NT2/D1 (cell line): Measurements from ENCODE around the gene MAP2K5.

Experiments
- YY1 ChIP-seq: IDR thresholded peaks from 2 replicates; pipeline ENCODE4 v1.6.1; 2011; ENCODE audit not compliant: insufficient read length, insufficient read depth
- ZNF274 ChIP-seq: IDR thresholded peaks from 2 replicates; pipeline ENCODE4 v1.6.1; 2011; ENCODE audit warnings: mild to moderate bottlenecking, low read depth, low read length

DNA sequence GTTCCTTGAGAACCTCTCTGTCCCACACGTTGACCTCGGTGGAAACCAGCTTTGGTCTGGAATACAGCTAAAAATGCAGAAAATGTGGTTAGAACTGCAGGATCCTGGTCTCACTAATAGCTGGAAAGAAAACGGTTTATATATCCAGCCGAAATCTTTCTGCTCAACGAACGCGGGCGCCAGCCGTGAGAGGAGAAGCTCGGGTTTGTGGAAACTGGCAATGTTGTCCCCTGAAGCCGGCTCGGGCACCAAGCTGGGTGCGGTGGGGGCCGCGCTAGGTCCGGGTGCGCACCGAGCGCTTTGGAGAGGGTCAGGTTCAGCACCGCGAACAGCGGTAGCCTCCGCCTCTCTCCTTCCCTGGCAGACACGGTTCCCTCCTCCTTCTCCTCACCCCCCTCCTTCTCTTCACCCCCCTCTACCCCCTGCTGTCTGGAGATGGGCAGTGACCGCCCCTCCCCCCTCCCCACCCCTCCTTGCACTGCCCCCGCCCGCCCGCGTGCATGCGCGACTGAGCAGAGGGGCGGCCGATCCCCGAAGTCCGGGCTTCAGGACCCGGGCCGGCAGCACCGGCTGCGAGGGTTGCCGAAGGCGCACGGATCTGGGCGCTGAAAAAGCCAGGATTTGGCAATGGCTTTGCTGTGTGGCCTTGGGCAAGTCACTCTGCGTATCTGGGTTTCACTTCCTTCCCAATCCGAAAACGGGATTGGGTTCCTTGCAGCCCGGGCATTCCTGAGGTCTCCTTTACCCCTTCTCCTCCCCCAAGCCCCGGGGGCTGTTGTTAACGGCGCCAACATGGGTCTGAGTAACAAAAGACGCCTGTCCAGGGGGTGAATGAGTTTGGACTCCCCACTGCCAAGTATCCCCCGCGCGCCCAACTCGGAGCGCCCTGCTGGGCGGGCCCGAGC is 282.7 kb downstream of the MAP2K5 start, which contains the start of gene SKOR1:
- TF ChIP-seq ZNF274: no peak
- no peak for TF ChIP-seq YY1
